ENCODE measurements around the gene BCKDK. TPM values are rescaled to one million over a fixed set of nuclear protein-coding genes. Genes with fewer than 3 reads are reported as not detected.
A peak's percentile ranks its signal among the peaks of the same experiment; 100 is the strongest.

The BCKDK gene
- total and polyA plus RNA-seq, 2 of the 13 experiments (the other 11 are each of a cell fraction or from before 2014, with no cell fraction given), result 24.9 to 42.6 TPM

- TF ChIP-seq MTERF4 (CRISPR knock-in tag; IDR thresholded peaks at IDR 0.05) (peak; percentile 81; the same call in 1 of the 2 replicates), MTA1 (CRISPR knock-in tag; IDR thresholded peaks at IDR 0.05; ENCODE audit: borderline replicate concordance) (0 out of 2 replicates have a peak, but pooled peaks have one; percentile 33), TMF1 (CRISPR knock-in tag; IDR thresholded peaks at IDR 0.05; ENCODE audit: low read depth) (peak; percentile 82), SNAPC5 (CRISPR knock-in tag; IDR thresholded peaks at IDR 0.05; ENCODE audit: borderline replicate concordance) (peak; percentile 76; the same call in 1 of the 2 replicates), MZF1 (CRISPR knock-in tag; IDR thresholded peaks at IDR 0.05; ENCODE audit: borderline replicate concordance) (peak; percentile 62; the same call in 1 of the 2 replicates), PRPF4 (IDR thresholded peaks at IDR 0.05; ENCODE audit: low read depth, low read length, poor library complexity, severe bottlenecking) (no peak), SMAD1 (CRISPR knock-in tag; IDR thresholded peaks at IDR 0.05; ENCODE audit: borderline replicate concordance, low read depth) (peak; percentile 75; the same call in 1 of the 2 replicates), ZMYM2 (CRISPR knock-in tag; IDR thresholded peaks at IDR 0.05) (0 out of 2 replicates have a peak, but pooled peaks have one; percentile 76), SPEN (CRISPR knock-in tag; IDR thresholded peaks at IDR 0.05; ENCODE audit: low read depth) (peak; percentile 72), ZNF546 (CRISPR knock-in tag; conservative IDR thresholded peaks at IDR 0.05) (peak; percentile 65; the same call in 1 of the 2 replicates), NCOA2 (CRISPR knock-in tag; IDR thresholded peaks at IDR 0.05) (peak; percentile 20; the same call in 1 of the 2 replicates), MEF2D (CRISPR knock-in tag; IDR thresholded peaks at IDR 0.05) (peak; percentile 89), BRF2 (CRISPR knock-in tag; IDR thresholded peaks at IDR 0.05) (peak; percentile 95), POLR2G (IDR thresholded peaks at IDR 0.05; ENCODE audit: low read depth, low read length) (peak; percentile 74; the same call in 1 of the 2 replicates), ATF5 (CRISPR knock-in tag; IDR thresholded peaks at IDR 0.05; ENCODE audit: low read depth) (0 out of 2 replicates have a peak, but pooled peaks have one; percentile 46), DPF2 (CRISPR knock-in tag; IDR thresholded peaks at IDR 0.05; ENCODE audit: borderline replicate concordance, low read depth) (peak; percentile 35; the same call in 1 of the 2 replicates), ZFY (CRISPR knock-in tag; IDR thresholded peaks at IDR 0.05) (peak; percentile 69), ATF6 (CRISPR knock-in tag; conservative IDR thresholded peaks at IDR 0.05) (no peak), ZKSCAN8 (CRISPR knock-in tag; IDR thresholded peaks at IDR 0.05; ENCODE audit: borderline replicate concordance) (peak; percentile 67; the same call in 1 of the 2 replicates), HOXA3 (CRISPR knock-in tag; IDR thresholded peaks at IDR 0.05) (peak; percentile 72; the same call in 1 of the 2 replicates), ZNF792 (CRISPR knock-in tag; IDR thresholded peaks at IDR 0.05) (peak; percentile 85; the same call in 1 of the 2 replicates), ZNF747 (CRISPR knock-in tag; IDR thresholded peaks at IDR 0.05; ENCODE audit: borderline replicate concordance) (peak; percentile 83), GABPB1 (CRISPR knock-in tag; IDR thresholded peaks at IDR 0.05) (peak; percentile 82)
Measured at GRCh38 chr16:31142109-31143010, 34.2 kb downstream of the BCKDK start (continued).
